SK-N-SH (cell line): ENCODE results near the gene OLFM2. TPM values are rescaled to one million over a fixed set of nuclear protein-coding genes. Genes with fewer than 3 reads are reported as not detected.

ENCODE experiments used
- CTCF ChIA-PET: fragments of 300-600, 350-600 bp; formaldehyde crosslinking; extraction: SDS; loops from one replicate; lab custom pipeline; 2021; lab: Yijun Ruan, JAX
- POLR2A ChIA-PET: fragments of 350-600 bp; sonication (Branson Sonifier 250); formaldehyde crosslinking; extraction: SDS; loops from one replicate; lab custom pipeline; 2020; ENCODE audit warnings: antibody characterized with exemption, inconsistent platforms; lab: Yijun Ruan, JAX
- DNase-seq: peaks from one replicate; pipeline ENCODE4 v3.0.0; 2012
- H2AFZ ChIP-seq: fragments of 200-600 bp; sonication (generic); 2 replicates; pipeline ENCODE4 v1.8.1; 2016; ENCODE audit warnings: antibody characterized with exemption, mild to moderate bottlenecking, low read depth
- H3F3A ChIP-seq: fragments of 200-600 bp; sonication (generic); replicated peaks from 2 replicates; pipeline ENCODE3; 2016; ENCODE audit warnings: antibody characterized with exemption, mild to moderate bottlenecking; ENCODE audit not compliant: insufficient read depth
- H3K27ac ChIP-seq, 2 experiments: fragments of 200-500 bp in 1 of 2; fragments of 200-600 bp in 1 of 2; sonication (Bioruptor generic) in 1 of 2; sonication (generic), shearing (Covaris generic) in 1 of 2; 2 replicates each; pipeline versions ENCODE4 v1.5.1 to v1.6.1; 2014 to 2016; ENCODE audit warnings: low read depth in 2 of 2, inconsistent platforms in 1 of 2, low read length in 1 of 2, mild to moderate bottlenecking in 1 of 2, mixed read lengths in 1 of 2
- H3K27me3 ChIP-seq: fragments of 200-600 bp; sonication (generic), shearing (Covaris generic); 2 replicates; pipeline ENCODE4 v1.6.1; 2016; ENCODE audit warnings: mixed run types; ENCODE audit not compliant: insufficient read depth
- H3K36me3 ChIP-seq, 2 experiments: fragments of 200-500 bp in 1 of 2; fragments of 200-600 bp in 1 of 2; sonication (Bioruptor generic) in 1 of 2; sonication (generic) in 1 of 2; replicated peaks in 1 of 2; 2 replicates each; pipeline versions ENCODE3 to v1.5.1; 2014 to 2016; ENCODE audit warnings: low read length in 1 of 2, mild to moderate bottlenecking in 1 of 2; ENCODE audit not compliant: insufficient read depth in 2 of 2, control insufficient read depth in 1 of 2
- H3K4me1 ChIP-seq, 2 experiments: fragments of 200-500 bp in 1 of 2; fragments of 200-600 bp in 1 of 2; sonication (Bioruptor generic) in 1 of 2; sonication (generic), shearing (Covaris generic) in 1 of 2; 2 replicates each; pipeline versions ENCODE4 v1.5.1 to v1.6.1; 2014 to 2016; ENCODE audit warnings: low read depth in 1 of 2, low read length in 1 of 2, mixed run types in 1 of 2; ENCODE audit not compliant: insufficient read depth in 2 of 2, control insufficient read depth in 1 of 2
- H3K4me2 ChIP-seq: fragments of 200-600 bp; sonication (generic), shearing (Covaris generic); 2 replicates; pipeline ENCODE4 v1.6.1; 2017; ENCODE audit warnings: mixed run types
- H3K4me3 ChIP-seq, 2 experiments: fragments of 200-500 bp in 1 of 2; fragments of 200-600 bp in 1 of 2; sonication (Bioruptor generic) in 1 of 2; sonication (generic), shearing (Covaris generic) in 1 of 2; 2 replicates each; pipeline versions ENCODE4 v1.5.1 to v1.8.1; 2014 to 2016; ENCODE audit warnings: low read depth in 2 of 2, inconsistent platforms in 1 of 2, low read length in 1 of 2, mild to moderate bottlenecking in 1 of 2, mixed read lengths in 1 of 2, moderate library complexity in 1 of 2
- H3K79me2 ChIP-seq: fragments of 200-600 bp; sonication (generic); 2 replicates; pipeline ENCODE4 v1.8.1; 2017; ENCODE audit warnings: mild to moderate bottlenecking; ENCODE audit not compliant: insufficient read depth
- H3K9ac ChIP-seq: fragments of 200-600 bp; sonication (generic); 2 replicates; pipeline ENCODE4 v1.6.1; 2017; ENCODE audit warnings: mixed run types
- H3K9me2 ChIP-seq: fragments of 200-600 bp; sonication (generic); 2 replicates; pipeline ENCODE4 v1.6.1; 2017; ENCODE audit warnings: mixed run types
- H3K9me3 ChIP-seq: fragments of 200-600 bp; sonication (generic); 2 replicates; pipeline ENCODE4 v1.6.1; 2017; ENCODE audit warnings: mixed run types, mild to moderate bottlenecking, moderate library complexity
- H4K20me1 ChIP-seq: fragments of 200-600 bp; sonication (generic); 2 replicates; pipeline ENCODE4 v1.6.1; 2017; ENCODE audit warnings: mild to moderate bottlenecking, mixed run types; ENCODE audit not compliant: insufficient read depth
- EZH2phosphoT487 ChIP-seq: fragments of 200-600 bp; sonication (generic); IDR thresholded peaks from 2 replicates; pipeline ENCODE4 v1.6.1; 2017; ENCODE audit warnings: low read depth, mixed run types, mild to moderate bottlenecking, antibody characterized with exemption, moderate library complexity, borderline replicate concordance
- MEF2A ChIP-seq: IDR thresholded peaks from 2 replicates; pipeline ENCODE4 v1.4.0; 2012; ENCODE audit warnings: low read depth, borderline replicate concordance
- NFIC ChIP-seq: IDR thresholded peaks from 2 replicates; pipeline ENCODE4 v1.4.0; 2012; ENCODE audit warnings: borderline replicate concordance
- RAD21 ChIP-seq: IDR thresholded peaks from 2 replicates; pipeline ENCODE4 v1.6.1; 2012; ENCODE audit warnings: mild to moderate bottlenecking, low read length
- RCOR1 ChIP-seq: fragments of 150-350 bp; IDR thresholded peaks from 2 replicates; pipeline ENCODE4 v1.6.1; 2017; ENCODE audit warnings: antibody characterized with exemption, low read length
- WGBS: methylation state at CpG from one replicate; pipeline ENCODE4 v1.1.6; 2017; ENCODE audit warnings: low lambda C conversion rate; 5-methylcytosine and 5-hydroxymethylcytosine counted together
- polyA plus RNA-seq, 3 experiments: library from polyadenylated mRNA; depleted of rRNA; stranded (reverse); fragments of >200 nt; gene quantifications; 2 replicates each; pipeline ENCODE4 v1.2.3, GENCODE V29; 2012
- TF ChIP-seq, protein P1 (sequence below): IDR thresholded peaks from 2 replicates; pipeline ENCODE4 v1.6.1; 2012; ENCODE audit warnings: mild to moderate bottlenecking, low read depth, low read length, moderate library complexity

OLFM2 gene
- polyA plus RNA-seq, 1 of the 3 experiments (the other 2 are of a cell fraction), result 10.7 TPM

DNA sequence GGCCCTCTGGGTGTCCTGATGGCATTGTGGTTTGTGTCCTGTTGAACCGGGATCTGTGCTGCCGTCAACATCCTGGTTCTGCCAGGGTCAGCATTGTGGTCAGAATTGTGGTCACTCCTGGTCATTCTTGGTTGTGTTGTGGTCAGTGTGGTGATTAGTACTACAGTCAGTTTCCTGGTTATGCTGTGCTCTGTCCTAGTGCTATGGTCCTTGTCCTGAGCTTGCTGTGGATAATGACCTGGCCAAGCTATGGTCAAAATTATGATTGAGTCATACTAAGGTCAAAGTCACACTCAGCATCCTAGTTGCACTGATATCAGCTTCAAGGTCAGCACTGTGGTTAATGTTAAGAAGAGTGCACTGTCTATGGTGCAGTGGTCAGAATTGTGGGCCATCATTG is 4.5 kb upstream of the OLFM2 start:
- Histone ChIP-seq H3K9ac (no peak overlapping the region), H3K27me3 (peaks cover 11% of the 10 kb centered on the region; the same call in 1 of the 2 replicates), H3K4me1 (peaks cover 5 to 10% of the 10 kb centered on the region in 2 experiments; a peak in 2 of 4 replicates), H3F3A (peaks cover 11% of the 10 kb centered on the region), H3K9me3 (no peaks in the 10 kb centered on the region), H3K9me2 (no peaks in the 10 kb centered on the region), H3K36me3 (no peaks in the 10 kb centered on the region), H3K27ac (no peak overlapping the region), H2AFZ (no peak overlapping the region), H4K20me1 (no peaks in the 10 kb centered on the region), H3K79me2 (no peaks in the 10 kb centered on the region), H3K4me3 (no peak overlapping the region), H3K4me2 (no peak overlapping the region)
- TF ChIP-seq NFIC (no peak), MEF2A (no peak), EZH2phosphoT487 (no peak)
- 40% methylated on average over 2 of the region's 2 CpGs for WGBS
- ChIA-PET POLR2A (no interaction called here), CTCF (interaction anchor here (2.1 kb wide), 1 partner anchor 60 kb away, joined by 7 read pairs; no protein-coding TSS in a partner anchor)
- no peak for DNase-seq

DNA sequence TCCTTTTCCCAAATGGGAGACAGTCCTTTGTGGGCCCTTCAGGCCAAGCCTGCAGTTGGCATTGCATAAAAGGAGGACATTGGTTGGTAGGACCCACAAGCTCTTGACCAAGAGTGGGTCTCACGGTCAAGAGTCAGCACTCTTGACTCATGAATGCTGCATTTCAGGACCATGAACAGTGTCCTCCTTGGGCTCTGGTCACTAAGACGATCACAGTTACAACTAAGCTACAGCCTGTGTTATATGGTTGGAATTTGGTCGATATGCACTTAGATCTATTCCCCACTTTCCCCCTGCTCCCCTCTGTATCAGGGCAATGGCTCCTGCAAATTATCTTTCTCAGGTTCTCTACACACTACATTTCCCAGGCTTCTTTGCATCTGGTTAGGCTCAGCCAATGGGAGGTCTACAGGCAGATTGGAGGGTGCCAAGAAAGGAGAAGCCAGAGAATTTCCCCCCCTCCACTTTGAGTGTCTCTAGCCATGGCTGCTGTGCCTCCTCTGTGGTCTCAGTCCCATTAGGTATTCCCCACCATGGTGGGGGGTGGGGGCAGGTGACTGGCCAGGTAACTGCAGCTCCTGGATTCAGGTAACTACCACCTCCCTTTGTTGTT is 3.1 kb upstream of the OLFM2 start:
- H3K4me1 ChIP-seq, result peaks cover 4 to 15% of the 10 kb centered on the region in 2 experiments; a peak in 3 of 4 replicates
- H3K9ac ChIP-seq, result no peak overlapping the region
- peaks cover 7% of the 10 kb centered on the region for H3F3A ChIP-seq
- H3K27ac ChIP-seq, result no peak overlapping the region
- no peak overlapping the region for H3K4me2 ChIP-seq
- H4K20me1 ChIP-seq, result no peaks in the 10 kb centered on the region
- no peak for TF ChIP-seq RCOR1
- TF ChIP-seq, protein P1, sequence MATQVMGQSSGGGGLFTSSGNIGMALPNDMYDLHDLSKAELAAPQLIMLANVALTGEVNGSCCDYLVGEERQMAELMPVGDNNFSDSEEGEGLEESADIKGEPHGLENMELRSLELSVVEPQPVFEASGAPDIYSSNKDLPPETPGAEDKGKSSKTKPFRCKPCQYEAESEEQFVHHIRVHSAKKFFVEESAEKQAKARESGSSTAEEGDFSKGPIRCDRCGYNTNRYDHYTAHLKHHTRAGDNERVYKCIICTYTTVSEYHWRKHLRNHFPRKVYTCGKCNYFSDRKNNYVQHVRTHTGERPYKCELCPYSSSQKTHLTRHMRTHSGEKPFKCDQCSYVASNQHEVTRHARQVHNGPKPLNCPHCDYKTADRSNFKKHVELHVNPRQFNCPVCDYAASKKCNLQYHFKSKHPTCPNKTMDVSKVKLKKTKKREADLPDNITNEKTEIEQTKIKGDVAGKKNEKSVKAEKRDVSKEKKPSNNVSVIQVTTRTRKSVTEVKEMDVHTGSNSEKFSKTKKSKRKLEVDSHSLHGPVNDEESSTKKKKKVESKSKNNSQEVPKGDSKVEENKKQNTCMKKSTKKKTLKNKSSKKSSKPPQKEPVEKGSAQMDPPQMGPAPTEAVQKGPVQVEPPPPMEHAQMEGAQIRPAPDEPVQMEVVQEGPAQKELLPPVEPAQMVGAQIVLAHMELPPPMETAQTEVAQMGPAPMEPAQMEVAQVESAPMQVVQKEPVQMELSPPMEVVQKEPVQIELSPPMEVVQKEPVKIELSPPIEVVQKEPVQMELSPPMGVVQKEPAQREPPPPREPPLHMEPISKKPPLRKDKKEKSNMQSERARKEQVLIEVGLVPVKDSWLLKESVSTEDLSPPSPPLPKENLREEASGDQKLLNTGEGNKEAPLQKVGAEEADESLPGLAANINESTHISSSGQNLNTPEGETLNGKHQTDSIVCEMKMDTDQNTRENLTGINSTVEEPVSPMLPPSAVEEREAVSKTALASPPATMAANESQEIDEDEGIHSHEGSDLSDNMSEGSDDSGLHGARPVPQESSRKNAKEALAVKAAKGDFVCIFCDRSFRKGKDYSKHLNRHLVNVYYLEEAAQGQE, result peak; percentile 91
- TF ChIP-seq RAD21, result no peak
- H3K9me2 ChIP-seq, result no peaks in the 10 kb centered on the region
- H3K9me3 ChIP-seq, result no peaks in the 10 kb centered on the region
- DNase-seq, result no peak
- H3K4me3 ChIP-seq, result no peak overlapping the region
- H2AFZ ChIP-seq, result no peak overlapping the region
- POLR2A ChIA-PET, result no interaction called here
- peaks cover 23% of the 10 kb centered on the region; the same call in 1 of the 2 replicates for H3K27me3 ChIP-seq
- 33% methylated on average over 3 of the region's 3 CpGs for WGBS
- CTCF ChIA-PET, result interaction anchor here (0.6 to 2.1 kb wide), 6 partner anchors 9 to 88 kb away, joined by 3 to 10 read pairs (median 4); no protein-coding TSS in a partner anchor
- no peaks in the 10 kb centered on the region for H3K79me2 ChIP-seq
- H3K36me3 ChIP-seq, result no peaks in the 10 kb centered on the region
